HEK293T (cell line): ENCODE data around the gene PLXNB3.

Experiments used
- BHLHE40 ChIP-seq: fragments of 450-650 bp; IDR thresholded peaks from 2 replicates; pipeline ENCODE4 v1.6.1; 2016; ENCODE audit warnings: mild to moderate bottlenecking, moderate library complexity, borderline replicate concordance
- CTBP1 ChIP-seq: fragments of 450-650 bp; IDR thresholded peaks from 2 replicates; pipeline ENCODE4 v1.6.1; 2016; ENCODE audit warnings: borderline replicate concordance
- ELF4 ChIP-seq: fragments of 450-650 bp; IDR thresholded peaks from 2 replicates; pipeline ENCODE4 v1.6.1; 2017; ENCODE audit warnings: antibody characterized with exemption
- FOXK2 ChIP-seq: fragments of 450-650 bp; IDR thresholded peaks from 2 replicates; pipeline ENCODE4 v1.6.1; 2016; ENCODE audit warnings: mild to moderate bottlenecking
- FOXM1 ChIP-seq: fragments of 450-650 bp; IDR thresholded peaks from 2 replicates; pipeline ENCODE4 v1.6.1; 2017; ENCODE audit warnings: mild to moderate bottlenecking, borderline replicate concordance
- HDGF ChIP-seq: fragments of 450-650 bp; IDR thresholded peaks from 2 replicates; pipeline ENCODE4 v1.6.1; 2017; ENCODE audit warnings: antibody characterized with exemption, borderline replicate concordance
- L3MBTL2 ChIP-seq: fragments of 450-650 bp; conservative IDR thresholded peaks from 2 replicates; pipeline ENCODE4 v1.6.1; 2016; ENCODE audit warnings: mild to moderate bottlenecking
- LEF1 ChIP-seq: fragments of 450-650 bp; IDR thresholded peaks from 2 replicates; pipeline ENCODE4 v1.6.1; 2017; ENCODE audit warnings: mild to moderate bottlenecking, borderline replicate concordance
- NFRKB ChIP-seq: fragments of 450-650 bp; IDR thresholded peaks from 2 replicates; pipeline ENCODE4 v1.6.1; 2016; ENCODE audit warnings: mild to moderate bottlenecking, moderate library complexity
- SP1 ChIP-seq: fragments of 450-650 bp; IDR thresholded peaks from 2 replicates; pipeline ENCODE4 v1.6.1; 2017
- SUZ12 ChIP-seq: fragments of 450-650 bp; IDR thresholded peaks from 2 replicates; pipeline ENCODE4 v1.6.1; 2016; ENCODE audit warnings: mild to moderate bottlenecking
- ZNF384 ChIP-seq: fragments of 450-650 bp; IDR thresholded peaks from 2 replicates; pipeline ENCODE4 v1.6.1; 2016

GRCh38 chrX:153791104-153791852, 27.2 kb downstream of the PLXNB3 start:
- TF ChIP-seq FOXM1 (no peak), BHLHE40 (no peak), L3MBTL2 (no peak), SUZ12 (no peak), ZNF384 (no peak), SP1 (no peak), ELF4 (no peak), CTBP1 (no peak), FOXK2 (no peak), NFRKB (no peak), LEF1 (no peak), HDGF (no peak)
